Subcutaneous adipose tissue (tissue), 4 donors: ENCODE results near the gene TRPC1. TPM values are rescaled to one million over a fixed set of nuclear protein-coding genes. Genes with fewer than 3 reads are reported as not detected.

ENCODE experiments used
- total RNA-seq, 4 donors: library from RNA; depleted of rRNA; stranded (reverse); fragments of >200 nt; gene quantifications; one replicate each; pipeline ENCODE4 v1.1.0, GENCODE V29; 2016
- TF ChIP-seq, protein P1 (sequence below): fragments of 450-650 bp; IDR thresholded peaks from one replicate; pipeline ENCODE4 v1.5.1; 2016; ENCODE audit warnings: low read depth, mild to moderate bottlenecking, control low read depth, antibody characterized with exemption, moderate library complexity

TRPC1 gene
- total RNA-seq, 4 donors from 2014 or later: 8.3 to 16.5 (median 13.3) TPM

DNA sequence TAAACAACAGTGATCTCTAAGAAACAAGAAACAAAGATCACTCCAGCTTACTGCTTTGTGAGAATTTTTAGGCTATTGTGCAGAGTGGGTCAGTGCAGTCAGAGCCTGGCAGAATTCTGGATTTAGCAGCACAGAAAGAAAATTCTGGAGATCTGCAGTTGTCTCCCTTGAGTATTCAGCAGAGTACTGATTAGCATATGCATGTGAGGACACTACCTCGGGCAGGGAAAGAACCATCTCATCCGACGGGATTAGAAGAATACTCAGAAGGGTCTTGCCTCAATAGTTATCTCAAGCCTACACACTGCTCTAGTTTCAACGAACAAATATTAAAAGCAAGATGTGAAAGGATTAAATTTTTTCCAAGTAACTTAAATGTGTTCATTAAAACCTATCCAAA is 70.7 kb downstream of the TRPC1 start:
- TF ChIP-seq, protein P1, sequence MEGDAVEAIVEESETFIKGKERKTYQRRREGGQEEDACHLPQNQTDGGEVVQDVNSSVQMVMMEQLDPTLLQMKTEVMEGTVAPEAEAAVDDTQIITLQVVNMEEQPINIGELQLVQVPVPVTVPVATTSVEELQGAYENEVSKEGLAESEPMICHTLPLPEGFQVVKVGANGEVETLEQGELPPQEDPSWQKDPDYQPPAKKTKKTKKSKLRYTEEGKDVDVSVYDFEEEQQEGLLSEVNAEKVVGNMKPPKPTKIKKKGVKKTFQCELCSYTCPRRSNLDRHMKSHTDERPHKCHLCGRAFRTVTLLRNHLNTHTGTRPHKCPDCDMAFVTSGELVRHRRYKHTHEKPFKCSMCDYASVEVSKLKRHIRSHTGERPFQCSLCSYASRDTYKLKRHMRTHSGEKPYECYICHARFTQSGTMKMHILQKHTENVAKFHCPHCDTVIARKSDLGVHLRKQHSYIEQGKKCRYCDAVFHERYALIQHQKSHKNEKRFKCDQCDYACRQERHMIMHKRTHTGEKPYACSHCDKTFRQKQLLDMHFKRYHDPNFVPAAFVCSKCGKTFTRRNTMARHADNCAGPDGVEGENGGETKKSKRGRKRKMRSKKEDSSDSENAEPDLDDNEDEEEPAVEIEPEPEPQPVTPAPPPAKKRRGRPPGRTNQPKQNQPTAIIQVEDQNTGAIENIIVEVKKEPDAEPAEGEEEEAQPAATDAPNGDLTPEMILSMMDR: no peak

DNA sequence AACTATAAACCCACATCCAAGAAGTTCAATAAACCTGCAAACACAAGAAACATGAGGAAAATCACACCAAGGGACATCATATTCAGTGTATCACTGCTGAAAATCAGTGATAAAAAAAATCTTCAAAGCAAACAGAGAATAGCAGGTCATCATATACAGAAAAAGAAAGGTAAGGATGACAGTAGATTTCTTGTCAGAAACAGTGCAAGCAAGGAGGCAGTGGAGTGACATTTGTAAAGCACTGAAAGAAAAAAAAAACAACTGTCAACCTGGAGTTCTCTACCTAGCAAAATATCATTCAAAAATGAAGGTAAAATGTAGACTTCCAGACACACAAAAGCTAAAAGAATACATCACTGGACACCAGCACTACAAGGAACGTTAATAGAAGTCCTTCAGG is 71.5 kb downstream of the TRPC1 start:
- TF ChIP-seq, protein P1: no peak

DNA sequence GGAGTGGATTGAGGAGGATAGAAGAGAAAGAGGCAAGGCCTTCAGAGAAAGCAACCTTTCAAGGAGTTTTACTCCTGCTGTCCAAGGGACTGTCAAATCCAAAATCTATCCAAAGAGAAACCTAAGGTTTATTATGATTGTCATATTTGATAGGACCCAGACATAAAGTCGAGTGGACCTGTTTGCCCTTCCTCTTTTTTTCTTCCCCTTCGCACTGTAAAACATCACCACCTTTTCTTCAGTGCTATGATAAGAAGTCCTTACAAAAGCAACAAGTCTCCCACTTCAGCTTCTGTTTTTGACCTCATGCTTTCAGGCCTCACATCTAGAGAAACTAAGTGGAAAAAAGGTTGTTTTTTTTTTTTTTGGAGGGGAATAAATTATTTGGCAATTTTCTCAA is 73.0 kb downstream of the TRPC1 start:
- TF ChIP-seq, protein P1: no peak

DNA sequence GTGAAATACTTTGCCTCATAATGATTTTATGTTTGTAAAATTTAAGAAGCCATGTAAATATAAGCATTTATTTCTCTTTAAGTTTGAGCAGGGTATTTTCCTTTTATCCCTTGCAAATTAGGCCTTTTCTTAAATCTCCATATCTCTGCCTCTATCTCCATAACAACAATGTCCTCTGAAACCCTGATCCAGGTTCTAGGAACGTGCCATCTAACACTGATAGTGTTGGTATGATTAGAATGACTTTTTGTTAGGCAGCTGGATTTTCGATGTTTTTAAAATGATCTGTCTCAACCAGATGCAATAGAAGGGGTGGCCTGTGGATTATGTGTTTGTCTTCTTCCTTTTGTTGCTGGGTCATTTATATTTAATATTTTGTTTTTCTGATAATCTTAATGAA is 77.9 kb downstream of the TRPC1 start:
- TF ChIP-seq, protein P1: no peak

DNA sequence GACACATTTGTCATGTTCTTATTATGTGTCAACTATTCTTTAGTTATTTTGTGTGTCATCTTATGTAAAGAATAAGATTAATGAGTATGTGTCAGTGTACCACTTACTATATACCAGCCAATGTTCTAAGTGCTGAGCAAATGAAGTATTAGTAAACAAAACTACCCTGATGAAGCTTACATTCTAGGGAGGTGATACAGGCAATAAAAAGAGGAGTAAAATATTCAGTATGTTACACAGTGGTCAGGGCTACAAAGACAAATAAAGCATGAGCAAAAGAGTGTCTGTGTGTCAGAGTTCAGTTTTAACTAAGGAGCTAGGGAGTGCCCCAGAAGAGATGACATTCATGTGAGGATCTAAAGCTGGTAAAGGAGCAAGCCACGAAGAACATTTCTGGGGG is 79.1 kb downstream of the TRPC1 start:
- TF ChIP-seq, protein P1: no peak

DNA sequence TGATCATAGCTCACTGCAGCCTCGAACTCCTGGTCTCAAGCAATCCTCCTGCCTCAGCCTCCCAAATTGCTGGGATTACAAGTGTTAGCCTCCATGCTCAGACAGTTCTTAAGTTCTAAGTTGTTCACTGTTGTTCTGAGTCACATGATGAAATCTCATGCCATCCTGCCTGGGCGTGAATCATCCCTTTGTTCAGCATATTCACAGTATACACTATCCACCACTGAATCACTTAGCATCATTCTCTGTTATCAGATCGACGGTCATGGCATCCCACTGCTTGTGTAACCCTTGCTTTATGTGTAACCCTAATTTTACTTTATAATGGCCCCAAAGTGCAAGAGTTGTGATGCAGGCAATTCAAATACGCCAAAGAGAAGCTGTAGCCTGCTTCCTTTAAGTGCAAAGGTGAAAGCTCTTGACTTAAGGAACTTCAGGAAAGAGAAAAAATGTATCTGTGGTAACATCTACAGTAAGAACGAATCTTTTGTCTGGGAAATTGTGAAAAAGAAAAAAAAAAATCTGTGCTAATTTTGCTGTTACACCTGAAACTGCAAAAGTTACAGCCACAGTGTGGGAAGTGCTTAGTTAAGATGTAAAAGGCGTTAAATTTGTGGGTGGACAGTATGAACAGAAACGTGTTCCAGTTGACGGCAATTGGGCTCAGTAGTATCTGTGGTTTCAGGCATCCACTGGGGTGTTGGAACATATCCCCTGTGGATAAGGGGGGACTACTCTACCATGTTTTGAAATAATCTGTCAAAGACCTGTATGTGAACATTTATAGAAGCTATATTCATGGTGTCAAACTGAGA is 84.5 kb downstream of the TRPC1 start:
- TF ChIP-seq, protein P1: no peak

DNA sequence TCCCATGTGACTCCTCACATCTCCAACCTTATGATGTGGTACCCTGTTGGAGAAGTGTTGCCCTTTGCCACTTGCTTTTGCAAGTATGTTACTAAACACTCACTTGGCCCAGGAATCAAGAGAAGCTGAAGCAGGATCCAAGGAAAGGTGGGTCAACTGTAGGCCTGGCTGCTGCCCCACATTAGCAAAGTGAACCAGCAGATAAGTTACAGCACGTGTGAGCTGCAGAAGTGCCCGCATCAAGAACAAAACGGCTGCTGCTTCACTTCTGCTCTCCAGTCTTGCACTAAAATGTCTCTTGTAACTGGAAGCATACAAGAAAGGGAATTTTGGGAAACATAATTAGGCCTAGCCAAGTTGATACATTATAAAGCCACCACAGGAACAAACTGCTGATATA is 85.4 kb downstream of the TRPC1 start:
- TF ChIP-seq, protein P1: no peak
